SK-N-SH treated with all-trans-retinoic acid at 6 μM for 48 hours (cell line): Measurements from ENCODE around the gene CRKL.

ENCODE experiments used
- ATAC-seq: fragments of 200-7000 bp; cut with Tn5 transposase; 3 replicates; pipeline ENCODE4 v1.9.1; 2020; ENCODE audit warnings: mild to moderate bottlenecking, moderate library complexity
- ARNTL ChIP-seq: fragments of 450-650 bp; formaldehyde crosslinking; IDR thresholded peaks from 2 replicates; pipeline ENCODE4 v1.5.0; 2020; ENCODE audit warnings: low read depth, mild to moderate bottlenecking, moderate library complexity, borderline replicate concordance
- BACH2 ChIP-seq: fragments of 250-450 bp; sonication (Bioruptor Pico); IDR thresholded peaks from 2 replicates; pipeline ENCODE4 v1.9.0; 2021; ENCODE audit warnings: mild to moderate bottlenecking, borderline replicate concordance
- CREB5 ChIP-seq: fragments of 250-450 bp; sonication (Bioruptor Pico); IDR thresholded peaks from 2 replicates; pipeline ENCODE4 v1.5.1; 2020; ENCODE audit warnings: low read depth, mild to moderate bottlenecking, moderate library complexity
- CSDC2 ChIP-seq: fragments of 250-450 bp; sonication (Bioruptor Pico); IDR thresholded peaks from 2 replicates; pipeline ENCODE4 v1.5.0; 2020; ENCODE audit warnings: mild to moderate bottlenecking, moderate library complexity
- CSRNP3 ChIP-seq: fragments of 250-450 bp; sonication (Bioruptor Pico); IDR thresholded peaks from 2 replicates; pipeline ENCODE4 v1.5.1; 2021; ENCODE audit warnings: mild to moderate bottlenecking, moderate library complexity
- ESRRG ChIP-seq: fragments of 250-450 bp; sonication (Bioruptor Pico); IDR thresholded peaks from 2 replicates; pipeline ENCODE4 v1.6.1; 2021; ENCODE audit warnings: mild to moderate bottlenecking
- GLIS3 ChIP-seq: fragments of 250-450 bp; sonication (Bioruptor Pico); IDR thresholded peaks from 2 replicates; pipeline ENCODE4 v1.5.0; 2020; ENCODE audit warnings: mild to moderate bottlenecking, moderate library complexity
- ISL1 ChIP-seq: fragments of 250-450 bp; sonication (Bioruptor Pico); IDR thresholded peaks from 2 replicates; pipeline ENCODE4 v2.1.2; 2022; ENCODE audit warnings: mild to moderate bottlenecking, moderate library complexity
- OSR1 ChIP-seq: fragments of 250-450 bp; sonication (Bioruptor Pico); IDR thresholded peaks from 2 replicates; pipeline ENCODE4 v1.8.0; 2022; ENCODE audit warnings: moderate library complexity, mild to moderate bottlenecking, inconsistent platforms
- PATZ1 ChIP-seq: fragments of 250-450 bp; sonication (Bioruptor Pico); IDR thresholded peaks from 2 replicates; pipeline ENCODE4 v1.8.0; 2020; ENCODE audit warnings: mild to moderate bottlenecking, moderate library complexity, borderline replicate concordance
- POU6F1 ChIP-seq: fragments of 250-450 bp; sonication (Bioruptor Pico); IDR thresholded peaks from 2 replicates; pipeline ENCODE4 v1.8.0; 2021; ENCODE audit warnings: low read depth, mild to moderate bottlenecking, moderate library complexity, borderline replicate concordance
- PPARA ChIP-seq: fragments of 250-450 bp; sonication (Bioruptor Pico); IDR thresholded peaks from 2 replicates; pipeline ENCODE4 v1.5.0; 2020; ENCODE audit warnings: mild to moderate bottlenecking, borderline replicate concordance
- SNAI2 ChIP-seq: fragments of 250-450 bp; sonication (Bioruptor Pico); IDR thresholded peaks from 2 replicates; pipeline ENCODE4 v1.5.0; 2020; ENCODE audit warnings: mild to moderate bottlenecking, moderate library complexity
- TCF4 ChIP-seq: fragments of 250-450 bp; sonication (Bioruptor Pico); IDR thresholded peaks from 2 replicates; pipeline ENCODE4 v1.8.0; 2021; ENCODE audit warnings: mild to moderate bottlenecking, moderate library complexity, borderline replicate concordance
- TOX ChIP-seq: fragments of 250-450 bp; sonication (Bioruptor Pico); IDR thresholded peaks from 2 replicates; pipeline ENCODE4 v1.8.0; 2021; ENCODE audit warnings: mild to moderate bottlenecking, moderate library complexity, borderline replicate concordance
- TSHZ2 ChIP-seq: fragments of 250-450 bp; sonication (Bioruptor Pico); IDR thresholded peaks from 2 replicates; pipeline ENCODE4 v1.5.0; 2020; ENCODE audit warnings: mild to moderate bottlenecking, moderate library complexity
- ZC3H10 ChIP-seq: fragments of 250-450 bp; sonication (Bioruptor Pico); IDR thresholded peaks from 2 replicates; pipeline ENCODE4 v1.5.1; 2021; ENCODE audit warnings: mild to moderate bottlenecking, moderate library complexity
- ZFP3 ChIP-seq: fragments of 250-450 bp; sonication (Bioruptor Pico); IDR thresholded peaks from 2 replicates; pipeline ENCODE4 v1.5.0; 2020; ENCODE audit warnings: mild to moderate bottlenecking, moderate library complexity
- ZFP30 ChIP-seq: fragments of 450-650 bp; formaldehyde crosslinking; IDR thresholded peaks from 2 replicates; pipeline ENCODE4 v1.5.0; 2022; ENCODE audit warnings: mild to moderate bottlenecking, moderate library complexity
- ZNF565 ChIP-seq: fragments of 450-650 bp; formaldehyde crosslinking; conservative IDR thresholded peaks from 2 replicates; pipeline ENCODE4 v1.5.0; 2020; ENCODE audit warnings: low read depth, mild to moderate bottlenecking, moderate library complexity
- ZNF70 ChIP-seq: fragments of 450-650 bp; formaldehyde crosslinking; IDR thresholded peaks from 2 replicates; pipeline ENCODE4 v1.5.0; 2020; ENCODE audit warnings: mild to moderate bottlenecking, moderate library complexity
- ZNF8 ChIP-seq: fragments of 450-650 bp; formaldehyde crosslinking; IDR thresholded peaks from 2 replicates; pipeline ENCODE4 v1.5.0; 2020; ENCODE audit warnings: mild to moderate bottlenecking, moderate library complexity

CRKL gene

GRCh38 chr22:20926243-20926642 lies 9.0 kb downstream of the CRKL start (continued):
- TF ChIP-seq POU6F1 (CRISPR knock-in tag) (no peak), ZNF565 (no peak), BACH2 (no peak), PPARA (CRISPR knock-in tag) (no peak), GLIS3 (CRISPR knock-in tag) (no peak)

- ATAC-seq, result no peak
- TF ChIP-seq TOX (CRISPR knock-in tag), result no peak
- no peak for TF ChIP-seq PPARA (CRISPR knock-in tag)
- no peak for TF ChIP-seq OSR1 (CRISPR knock-in tag)
- TF ChIP-seq CSDC2 (CRISPR knock-in tag), result no peak
- no peak for TF ChIP-seq CREB5 (CRISPR knock-in tag)
- no peak for TF ChIP-seq PATZ1 (CRISPR knock-in tag)
- no peak for TF ChIP-seq ZNF565
- TF ChIP-seq ARNTL (CRISPR knock-in tag), result no peak
- TF ChIP-seq BACH2, result no peak
- no peak for TF ChIP-seq TSHZ2 (CRISPR knock-in tag)
- TF ChIP-seq ZNF8 (CRISPR knock-in tag), result no peak
Measured at GRCh38 chr22:20927940-20928572, 10.8 kb downstream of the CRKL start.

GRCh38 chr22:20928573-20928967 lies 11.4 kb downstream of the CRKL start:
- no peak for ATAC-seq

More at GRCh38 chr22:20928573-20928967, 11.4 kb downstream of the CRKL start:
- TF ChIP-seq TCF4 (CRISPR knock-in tag) (no peak), ZC3H10 (CRISPR knock-in tag) (no peak), TOX (CRISPR knock-in tag) (no peak), CSRNP3 (CRISPR knock-in tag) (no peak), ZFP3 (no peak), ESRRG (CRISPR knock-in tag) (no peak), PATZ1 (CRISPR knock-in tag) (no peak), GLIS3 (CRISPR knock-in tag) (no peak), ZFP30 (no peak), ZNF70 (no peak), ISL1 (no peak), ZNF8 (CRISPR knock-in tag) (no peak), OSR1 (CRISPR knock-in tag) (no peak), TSHZ2 (CRISPR knock-in tag) (no peak), CSDC2 (CRISPR knock-in tag) (no peak), SNAI2 (CRISPR knock-in tag) (no peak)
